K562 (cell line): ENCODE data around the gene POMGNT1. TPM values are rescaled to one million over a fixed set of nuclear protein-coding genes. Genes with fewer than 3 reads are reported as not detected.
A peak's percentile ranks its signal among the peaks of the same experiment; 100 is the strongest.

ENCODE experiments used
- JUN ChIP-seq, 2 experiments: sonication (generic) in 1 of 2; formaldehyde crosslinking in 1 of 2; IDR thresholded peaks; 2 replicates each; pipeline versions ENCODE4 v1.6.1 to v1.8.0; 2012 to 2022; ENCODE audit warnings: borderline replicate concordance in 2 of 2, mild to moderate bottlenecking in 2 of 2, improper control_type of control experiment in 1 of 2, low read depth in 1 of 2, low read length in 1 of 2, missing genetic modification reagents in 1 of 2
- L3MBTL2 ChIP-seq: fragments of 450-650 bp; IDR thresholded peaks from 2 replicates; pipeline ENCODE4 v1.6.1; 2016; ENCODE audit warnings: mild to moderate bottlenecking, moderate library complexity
- SP2 ChIP-seq: IDR thresholded peaks from 2 replicates; pipeline ENCODE4 v1.6.1; 2011; ENCODE audit warnings: mild to moderate bottlenecking, low read depth, low read length, moderate library complexity; ENCODE audit not compliant: poor library complexity, severe bottlenecking; ENCODE audit errors: extremely low read depth
- polyA plus RNA-seq, 8 experiments: library from polyadenylated mRNA; depleted of rRNA in 4 of 8; stranded (reverse) in 5 of 8; unstranded in 3 of 8; fragments of >200 nt; fragmentation: Nextera tagmentation in 2 of 8; fragmentation: Illumina TruSeq in 1 of 8; extraction: Ambion mirVana in 2 of 8; extraction: Trizol in 1 of 8; gene quantifications; 2 replicates each; pipeline versions ENCODE4 v1.2.1 to v1.2.3, GENCODE V29; 2011 to 2014; ENCODE audit warnings: inconsistent platforms in 1 of 8, missing spikeins in 1 of 8
- total RNA-seq, 7 experiments: library from RNA; depleted of rRNA in 6 of 7; stranded (reverse); fragments of >200 nt in 6 of 7; fragmentation: Illumina TruSeq in 2 of 7; extraction: Trizol in 2 of 7; gene quantifications; 2 replicates each; pipeline versions ENCODE4 v1.2.1 to v1.2.3, GENCODE V29; 2011 to 2021; ENCODE audit warnings: low replicate concordance in 1 of 7
- TF ChIP-seq, protein P1 (sequence below): fragments of 450-650 bp; IDR thresholded peaks from 2 replicates; pipeline ENCODE4 v1.6.1; 2017; ENCODE audit warnings: mild to moderate bottlenecking, moderate library complexity
- TF ChIP-seq, protein P2 (sequence below), 2 experiments: fragments of 450-650 bp in 1 of 2; sonication (generic) in 1 of 2; formaldehyde crosslinking in 1 of 2; IDR thresholded peaks; 2 replicates each; pipeline versions ENCODE4 v1.7.1 to v1.9.0; 2016 to 2022; ENCODE audit warnings: inconsistent platforms in 1 of 2, mild to moderate bottlenecking in 1 of 2, missing genetic modification reagents in 1 of 2
- TF ChIP-seq, protein P3 (sequence below): sonication (generic); formaldehyde crosslinking; IDR thresholded peaks from 2 replicates; pipeline ENCODE4 v1.8.0; 2022; ENCODE audit warnings: mild to moderate bottlenecking, missing genetic modification reagents, borderline replicate concordance
- TF ChIP-seq, protein P4 (sequence below): fragments of 450-650 bp; conservative IDR thresholded peaks from 2 replicates; pipeline ENCODE4 v1.6.1; 2016; ENCODE audit warnings: missing genetic modification characterization, low read depth, mild to moderate bottlenecking, control low read depth, missing compliant biosample characterization

POMGNT1 gene
- total and polyA plus RNA-seq, 9 of the 15 experiments (the other 6 are each of a cell fraction or from before 2014, with no cell fraction given): 14.1 to 58.9 (median 37.8) TPM

DNA sequence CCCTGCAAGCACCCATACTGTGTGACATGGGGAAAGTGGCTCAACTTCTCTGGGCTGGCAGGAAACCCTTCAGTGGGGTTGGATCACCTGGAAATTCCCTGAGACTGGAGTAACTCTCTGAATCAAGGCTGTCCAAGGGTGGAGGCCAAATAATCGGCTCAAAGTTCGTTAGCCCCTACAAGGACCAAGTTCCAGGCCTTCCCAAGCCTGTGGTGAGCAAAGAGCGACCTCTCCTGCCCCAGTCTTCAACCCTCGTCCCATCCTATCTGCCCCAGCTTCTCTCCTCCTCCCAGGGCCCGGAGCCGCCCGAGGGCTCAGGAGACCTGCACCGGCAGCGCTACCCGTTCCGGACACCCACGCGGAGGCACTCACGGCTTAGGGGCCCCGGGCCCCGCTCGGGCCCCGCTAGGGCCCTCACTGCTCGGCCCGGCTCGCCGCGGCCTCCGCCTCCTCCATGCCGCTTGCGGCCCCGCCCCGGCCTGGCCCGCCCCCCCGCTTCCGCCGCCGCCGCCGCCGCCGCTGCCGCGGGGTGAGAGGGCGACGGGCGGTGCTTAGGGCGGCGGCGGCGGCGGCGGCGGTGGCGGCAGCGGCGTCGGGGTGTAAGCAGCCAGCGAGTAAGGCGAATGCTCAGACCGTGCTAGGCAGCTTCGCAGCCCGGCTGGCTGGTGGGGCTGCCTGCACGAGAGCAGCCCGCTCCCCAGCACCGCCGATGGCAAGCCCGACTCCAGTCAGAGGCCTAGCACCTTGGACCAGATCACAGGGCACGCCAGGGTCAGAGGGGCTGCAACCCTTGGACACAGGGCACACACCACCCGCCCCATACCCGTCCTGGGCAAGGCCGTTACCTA is at the start of gene POMGNT1 (continued):
- TF ChIP-seq SP2 (no peak), JUN (IDR thresholded peaks at IDR 0.05; ENCODE audit: borderline replicate concordance, low read depth, low read length) (no peak), JUN (CRISPR knock-in tag; IDR thresholded peaks at IDR 0.05; ENCODE audit: borderline replicate concordance) (no peak), L3MBTL2 (peak; percentile 59; the same call in 1 of the 2 replicates)
- TF ChIP-seq, protein P1, sequence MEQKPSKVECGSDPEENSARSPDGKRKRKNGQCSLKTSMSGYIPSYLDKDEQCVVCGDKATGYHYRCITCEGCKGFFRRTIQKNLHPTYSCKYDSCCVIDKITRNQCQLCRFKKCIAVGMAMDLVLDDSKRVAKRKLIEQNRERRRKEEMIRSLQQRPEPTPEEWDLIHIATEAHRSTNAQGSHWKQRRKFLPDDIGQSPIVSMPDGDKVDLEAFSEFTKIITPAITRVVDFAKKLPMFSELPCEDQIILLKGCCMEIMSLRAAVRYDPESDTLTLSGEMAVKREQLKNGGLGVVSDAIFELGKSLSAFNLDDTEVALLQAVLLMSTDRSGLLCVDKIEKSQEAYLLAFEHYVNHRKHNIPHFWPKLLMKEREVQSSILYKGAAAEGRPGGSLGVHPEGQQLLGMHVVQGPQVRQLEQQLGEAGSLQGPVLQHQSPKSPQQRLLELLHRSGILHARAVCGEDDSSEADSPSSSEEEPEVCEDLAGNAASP: no peak
- TF ChIP-seq, protein P2, sequence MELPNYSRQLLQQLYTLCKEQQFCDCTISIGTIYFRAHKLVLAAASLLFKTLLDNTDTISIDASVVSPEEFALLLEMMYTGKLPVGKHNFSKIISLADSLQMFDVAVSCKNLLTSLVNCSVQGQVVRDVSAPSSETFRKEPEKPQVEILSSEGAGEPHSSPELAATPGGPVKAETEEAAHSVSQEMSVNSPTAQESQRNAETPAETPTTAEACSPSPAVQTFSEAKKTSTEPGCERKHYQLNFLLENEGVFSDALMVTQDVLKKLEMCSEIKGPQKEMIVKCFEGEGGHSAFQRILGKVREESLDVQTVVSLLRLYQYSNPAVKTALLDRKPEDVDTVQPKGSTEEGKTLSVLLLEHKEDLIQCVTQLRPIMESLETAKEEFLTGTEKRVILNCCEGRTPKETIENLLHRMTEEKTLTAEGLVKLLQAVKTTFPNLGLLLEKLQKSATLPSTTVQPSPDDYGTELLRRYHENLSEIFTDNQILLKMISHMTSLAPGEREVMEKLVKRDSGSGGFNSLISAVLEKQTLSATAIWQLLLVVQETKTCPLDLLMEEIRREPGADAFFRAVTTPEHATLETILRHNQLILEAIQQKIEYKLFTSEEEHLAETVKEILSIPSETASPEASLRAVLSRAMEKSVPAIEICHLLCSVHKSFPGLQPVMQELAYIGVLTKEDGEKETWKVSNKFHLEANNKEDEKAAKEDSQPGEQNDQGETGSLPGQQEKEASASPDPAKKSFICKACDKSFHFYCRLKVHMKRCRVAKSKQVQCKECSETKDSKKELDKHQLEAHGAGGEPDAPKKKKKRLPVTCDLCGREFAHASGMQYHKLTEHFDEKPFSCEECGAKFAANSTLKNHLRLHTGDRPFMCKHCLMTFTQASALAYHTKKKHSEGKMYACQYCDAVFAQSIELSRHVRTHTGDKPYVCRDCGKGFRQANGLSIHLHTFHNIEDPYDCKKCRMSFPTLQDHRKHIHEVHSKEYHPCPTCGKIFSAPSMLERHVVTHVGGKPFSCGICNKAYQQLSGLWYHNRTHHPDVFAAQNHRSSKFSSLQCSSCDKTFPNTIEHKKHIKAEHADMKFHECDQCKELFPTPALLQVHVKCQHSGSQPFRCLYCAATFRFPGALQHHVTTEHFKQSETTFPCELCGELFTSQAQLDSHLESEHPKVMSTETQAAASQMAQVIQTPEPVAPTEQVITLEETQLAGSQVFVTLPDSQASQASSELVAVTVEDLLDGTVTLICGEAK (IDR thresholded peaks at IDR 0.05): no peak; the same call in 1 of the 2 replicates
- TF ChIP-seq, protein P2 (CRISPR knock-in tag; IDR thresholded peaks at IDR 0.05): no peak
- TF ChIP-seq, protein P3, sequence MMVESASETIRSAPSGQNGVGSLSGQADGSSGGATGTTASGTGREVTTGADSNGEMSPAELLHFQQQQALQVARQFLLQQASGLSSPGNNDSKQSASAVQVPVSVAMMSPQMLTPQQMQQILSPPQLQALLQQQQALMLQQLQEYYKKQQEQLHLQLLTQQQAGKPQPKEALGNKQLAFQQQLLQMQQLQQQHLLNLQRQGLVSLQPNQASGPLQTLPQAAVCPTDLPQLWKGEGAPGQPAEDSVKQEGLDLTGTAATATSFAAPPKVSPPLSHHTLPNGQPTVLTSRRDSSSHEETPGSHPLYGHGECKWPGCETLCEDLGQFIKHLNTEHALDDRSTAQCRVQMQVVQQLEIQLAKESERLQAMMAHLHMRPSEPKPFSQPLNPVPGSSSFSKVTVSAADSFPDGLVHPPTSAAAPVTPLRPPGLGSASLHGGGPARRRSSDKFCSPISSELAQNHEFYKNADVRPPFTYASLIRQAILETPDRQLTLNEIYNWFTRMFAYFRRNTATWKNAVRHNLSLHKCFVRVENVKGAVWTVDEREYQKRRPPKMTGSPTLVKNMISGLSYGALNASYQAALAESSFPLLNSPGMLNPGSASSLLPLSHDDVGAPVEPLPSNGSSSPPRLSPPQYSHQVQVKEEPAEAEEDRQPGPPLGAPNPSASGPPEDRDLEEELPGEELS (CRISPR knock-in tag): no peak
- TF ChIP-seq, protein P4, sequence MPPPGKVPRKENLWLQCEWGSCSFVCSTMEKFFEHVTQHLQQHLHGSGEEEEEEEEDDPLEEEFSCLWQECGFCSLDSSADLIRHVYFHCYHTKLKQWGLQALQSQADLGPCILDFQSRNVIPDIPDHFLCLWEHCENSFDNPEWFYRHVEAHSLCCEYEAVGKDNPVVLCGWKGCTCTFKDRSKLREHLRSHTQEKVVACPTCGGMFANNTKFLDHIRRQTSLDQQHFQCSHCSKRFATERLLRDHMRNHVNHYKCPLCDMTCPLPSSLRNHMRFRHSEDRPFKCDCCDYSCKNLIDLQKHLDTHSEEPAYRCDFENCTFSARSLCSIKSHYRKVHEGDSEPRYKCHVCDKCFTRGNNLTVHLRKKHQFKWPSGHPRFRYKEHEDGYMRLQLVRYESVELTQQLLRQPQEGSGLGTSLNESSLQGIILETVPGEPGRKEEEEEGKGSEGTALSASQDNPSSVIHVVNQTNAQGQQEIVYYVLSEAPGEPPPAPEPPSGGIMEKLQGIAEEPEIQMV: no peak
